NCI-H748 (cell line): Measurements from ENCODE around the gene SUN3.

Experiments
- DNase-seq: peaks from one replicate; lab custom pipeline; 2025; ENCODE audit not compliant: unreplicated experiment; lab: John Stamatoyannopoulos, UW

The SUN3 gene

GRCh38 chr7:47979832-47980181 lies 49.1 kb downstream of the SUN3 start:
- DNase-seq = no peak

DNA sequence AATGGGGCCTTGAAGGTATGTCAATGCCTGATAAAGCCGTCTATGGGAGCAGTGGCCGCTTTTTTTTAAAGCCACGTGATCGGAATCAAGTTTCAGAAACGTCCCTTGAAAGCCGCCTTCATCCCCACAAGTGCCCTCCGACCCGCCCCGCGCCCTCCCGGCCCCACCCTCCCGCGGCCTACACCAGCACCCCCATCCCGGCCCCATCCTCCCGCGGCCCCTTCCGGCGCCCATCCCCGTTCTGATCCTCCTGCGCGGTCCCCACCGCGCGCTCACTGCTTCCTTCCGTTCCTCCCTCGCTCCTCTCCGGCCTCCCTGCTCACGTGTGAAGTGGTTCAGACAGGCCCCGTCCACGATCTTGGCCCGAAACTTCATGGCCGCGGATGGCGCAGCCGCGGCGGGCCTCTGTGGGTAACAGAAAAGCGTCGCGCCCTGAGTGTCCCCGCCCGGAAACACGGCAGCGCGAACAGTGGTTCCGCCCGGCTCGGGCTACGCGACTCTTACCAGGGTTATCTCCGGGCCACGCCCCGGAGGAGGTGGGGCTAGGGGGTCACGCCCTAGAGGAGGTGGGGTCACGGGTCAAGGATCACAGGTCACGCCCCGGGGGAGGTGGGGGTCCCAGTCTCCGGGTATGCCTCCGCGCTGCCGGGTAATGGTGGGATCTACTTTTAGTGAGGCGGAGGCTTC lies 49.6 kb downstream of the SUN3 start, which contains the start of gene HUS1:
Gene HUS1 (minus strand): TSS at position 471 of the 687 bp plus-strand sequence. CDS start 96 bp downstream, at position 375.
- peak; percentile 96 for DNase-seq

GRCh38 chr7:47978790-47979144 lies 50.1 kb downstream of the SUN3 start:
- DNase-seq = no peak

DNA sequence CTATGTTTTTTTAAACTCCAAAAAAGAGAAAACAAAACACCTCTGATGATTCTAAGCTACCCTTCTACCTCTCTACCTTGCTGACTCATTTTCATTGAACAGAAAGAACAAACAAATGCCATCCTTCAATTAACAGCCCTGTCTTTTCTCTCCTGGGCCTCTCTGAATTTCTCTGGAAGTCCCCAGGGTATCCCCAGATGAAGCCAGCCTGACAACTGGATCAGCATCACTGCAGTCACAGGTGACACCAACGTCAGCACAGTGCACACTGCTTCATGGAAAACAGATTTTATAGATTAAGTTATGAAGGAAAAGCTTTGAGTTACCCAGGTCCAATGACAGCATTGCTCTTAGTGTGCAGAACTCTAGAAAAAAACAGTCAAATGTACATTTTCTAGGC lies 55.2 kb downstream of the SUN3 start:
- no peak for DNase-seq

- DNase-seq = no peak
These were observed 58.1 kb downstream of the SUN3 start for GRCh38 chr7:47970761-47971160.

DNA sequence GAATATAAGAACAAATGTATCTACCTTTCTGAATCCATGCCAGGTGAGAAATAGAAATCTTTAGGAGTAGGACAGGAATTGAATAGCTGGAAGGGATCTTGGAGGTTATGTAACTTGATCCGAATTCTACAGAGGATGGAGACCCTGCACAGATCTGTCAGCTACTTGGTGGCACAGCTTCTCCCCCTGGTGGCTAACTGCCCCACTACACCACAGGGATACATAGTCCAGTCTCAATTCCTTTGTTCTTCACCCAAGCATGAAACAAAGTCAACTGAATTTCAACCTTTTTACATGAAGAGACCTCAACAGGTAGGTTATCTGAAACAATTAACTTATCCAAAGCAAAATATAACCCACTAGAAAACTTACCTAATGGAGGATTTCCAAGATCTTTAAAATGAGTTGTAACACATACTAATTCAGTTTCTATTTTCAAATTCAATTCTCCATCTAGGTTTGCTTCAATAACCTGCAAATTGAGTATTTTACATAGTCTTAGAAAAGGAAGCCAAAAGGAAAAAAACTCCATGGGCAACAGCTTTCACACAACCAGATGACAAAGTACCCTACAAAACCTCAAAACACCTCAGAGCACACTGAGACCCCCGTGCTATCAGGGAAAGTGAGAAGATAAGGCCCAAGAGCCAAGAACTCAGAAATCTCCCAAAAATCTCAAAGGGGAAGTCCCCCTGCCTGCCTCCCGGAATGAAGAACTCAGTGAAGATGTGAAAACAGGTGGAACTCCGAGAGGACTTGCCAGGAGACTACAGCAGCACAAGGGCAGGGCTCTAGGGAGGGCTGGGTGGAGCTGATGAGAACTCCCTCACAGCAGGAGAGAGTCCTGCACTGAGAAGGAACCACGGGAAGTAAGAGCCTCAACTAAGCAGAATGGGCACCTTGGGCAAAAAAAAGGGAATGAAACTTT lies 59.8 kb downstream of the SUN3 start:
- peak; percentile 67 for DNase-seq

- no peak for DNase-seq
These were observed 61.2 kb downstream of the SUN3 start for GRCh38 chr7:47967708-47968107.

DNA sequence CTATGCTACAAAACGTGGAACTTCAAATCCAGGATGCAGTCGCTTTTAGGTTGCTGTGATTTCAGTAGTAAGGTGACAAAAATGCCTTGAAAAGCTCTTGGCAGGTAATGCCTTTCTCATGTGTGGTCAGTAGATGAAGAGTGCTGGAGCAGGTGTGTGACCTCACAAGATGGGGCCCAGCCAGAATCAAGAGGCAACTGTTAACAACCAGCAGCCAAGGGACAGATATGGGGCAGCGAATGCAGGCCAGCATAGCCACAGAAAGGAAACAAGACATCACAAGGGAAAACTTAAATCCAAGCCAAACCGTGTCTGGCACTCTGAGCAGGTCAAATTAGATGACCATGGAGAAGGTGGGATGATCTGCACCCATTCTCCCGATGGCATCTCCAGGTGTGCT lies 61.8 kb downstream of the SUN3 start:
- no peak for DNase-seq

DNA sequence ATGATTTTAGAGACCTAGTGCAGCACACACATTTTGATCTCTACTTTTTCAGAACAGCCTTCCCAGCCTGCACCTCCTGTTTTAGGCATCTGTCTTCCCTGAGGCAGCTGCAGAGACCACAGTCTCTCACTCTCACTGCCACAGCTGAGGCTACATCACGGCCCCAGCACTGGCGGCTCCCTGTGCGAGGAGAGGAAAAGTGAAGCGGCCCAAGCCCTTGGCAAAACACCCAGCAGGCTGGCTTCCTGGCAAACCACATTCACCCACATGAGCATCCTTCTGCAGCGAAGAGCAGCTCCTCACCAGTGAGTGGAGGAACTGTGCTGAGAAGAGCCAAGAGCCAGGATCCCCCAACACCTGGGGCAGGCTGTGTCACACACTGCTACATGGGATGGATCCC lies 63.5 kb downstream of the SUN3 start:
- no peak for DNase-seq

GRCh38 chr7:47962262-47962661 lies 66.6 kb downstream of the SUN3 start:
- DNase-seq = no peak

DNA sequence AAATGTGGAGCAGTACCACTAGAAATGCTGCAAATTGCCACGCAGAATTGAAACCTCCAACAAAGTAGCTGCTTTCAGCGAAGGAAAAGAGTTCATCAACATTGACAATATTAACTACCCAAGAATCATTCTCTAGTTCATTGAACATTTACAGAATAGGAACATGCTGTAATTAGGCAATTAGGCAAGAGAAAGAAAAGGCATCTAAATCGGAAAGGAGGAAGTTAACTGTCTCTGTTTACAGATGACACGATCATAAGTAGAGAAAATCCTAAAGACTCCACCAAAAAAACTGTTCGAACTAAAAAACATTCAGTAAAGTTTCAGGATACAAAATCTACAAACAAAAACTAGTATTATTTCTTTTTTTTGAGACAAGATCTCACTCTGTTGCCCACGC lies 71.8 kb downstream of the SUN3 start:
- no peak for DNase-seq

GRCh38 chr7:47956220-47956619 lies 72.7 kb downstream of the SUN3 start:
- DNase-seq = no peak

- no peak for DNase-seq
These were observed 74.5 kb downstream of the SUN3 start for GRCh38 chr7:47954231-47954911.

DNA sequence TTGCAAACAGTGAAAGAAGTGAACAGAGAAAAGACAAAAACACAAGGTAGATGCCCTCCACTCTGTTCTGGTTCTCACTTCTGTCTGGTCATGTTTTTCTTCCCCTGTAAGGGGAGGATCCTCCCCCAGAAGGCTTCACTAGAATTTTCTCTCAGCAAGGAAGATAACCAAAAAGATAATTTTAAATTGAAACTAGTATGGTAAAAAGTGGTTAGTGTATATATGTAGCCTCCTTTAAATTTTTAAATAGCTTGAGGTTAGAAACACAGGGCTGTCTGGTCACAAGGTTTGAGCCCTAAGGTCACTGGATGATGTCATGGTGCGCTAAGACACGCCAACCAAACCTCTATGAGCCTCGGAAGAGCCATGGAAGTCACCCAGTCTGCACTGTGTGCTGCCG lies 75.1 kb downstream of the SUN3 start:
- DNase-seq = no peak

DNA sequence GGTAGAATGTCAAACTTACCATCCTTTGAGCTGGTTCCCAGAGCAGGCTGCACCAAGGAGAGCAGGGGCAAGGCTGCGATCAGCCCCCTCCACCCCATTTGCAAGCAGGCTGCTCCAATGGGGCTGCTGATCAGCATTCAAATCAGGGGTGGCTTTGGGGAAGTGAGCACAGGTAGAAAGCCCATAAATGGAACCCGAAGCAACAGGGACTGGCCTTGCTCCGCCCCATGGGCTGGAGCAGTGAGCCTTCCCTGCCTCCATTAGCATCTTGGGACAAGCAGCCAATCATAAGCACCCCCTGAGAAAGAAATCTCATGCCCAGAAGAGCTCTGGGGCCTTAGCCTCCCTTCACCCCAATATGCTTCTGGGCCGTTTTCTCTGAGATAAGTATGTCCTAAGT lies 76.7 kb downstream of the SUN3 start:
- DNase-seq = no peak

DNA sequence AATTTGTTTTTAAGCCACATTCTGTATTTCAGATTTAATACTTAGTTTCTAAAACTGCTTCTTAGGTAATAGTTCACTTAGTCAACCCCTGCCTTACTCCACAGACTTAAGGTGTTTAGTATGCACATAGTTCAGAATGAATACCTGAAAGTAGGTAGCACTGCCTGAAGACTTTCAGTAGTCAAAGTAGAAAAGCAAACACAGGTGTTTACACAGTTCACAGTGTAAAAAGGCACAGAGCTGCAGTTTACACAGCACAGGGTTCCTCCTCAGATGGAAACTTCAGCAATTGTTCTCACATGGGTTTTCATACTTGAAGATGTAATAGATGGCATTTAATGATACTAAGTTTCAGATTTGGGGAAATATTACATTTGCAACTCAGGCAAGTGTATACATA lies 77.5 kb downstream of the SUN3 start:
- peak; percentile 46 for DNase-seq

- DNase-seq = peak; percentile 49
These were observed 78.2 kb downstream of the SUN3 start for GRCh38 chr7:47950714-47951113.

- DNase-seq = no peak
These were observed 79.2 kb downstream of the SUN3 start for GRCh38 chr7:47949703-47950102.

DNA sequence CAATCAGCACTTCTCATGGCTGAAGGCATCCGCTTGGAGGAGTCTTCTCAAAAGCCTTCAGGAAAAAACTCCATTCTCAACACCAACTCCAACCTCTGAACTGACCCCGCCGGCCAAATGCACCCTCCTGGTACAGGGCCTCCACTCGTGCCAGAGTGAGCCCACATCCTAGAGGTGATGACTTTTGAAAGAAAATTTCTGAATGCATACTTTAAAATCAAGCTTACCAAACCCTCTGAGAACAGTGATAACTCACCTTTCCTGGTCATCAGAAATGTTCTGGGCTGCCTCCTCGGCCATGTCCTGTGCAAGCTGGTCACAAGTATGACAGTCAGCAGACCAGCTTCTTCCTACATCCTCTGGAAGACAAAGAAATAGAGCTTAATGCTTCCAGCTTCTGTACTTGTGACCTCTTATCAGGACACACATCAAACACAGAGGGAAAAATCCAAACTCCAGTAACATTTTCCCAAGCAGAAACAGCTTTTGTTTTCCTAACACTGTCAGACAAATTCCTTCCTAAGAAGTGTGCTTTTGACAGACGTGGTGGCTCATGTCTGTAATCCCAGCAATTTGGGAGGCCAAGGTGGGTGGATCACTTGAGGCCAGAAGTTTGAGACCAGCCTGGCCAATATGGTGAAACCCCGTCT lies 80.6 kb downstream of the SUN3 start, which contains the start of gene PKD1L1:
Gene PKD1L1 (minus strand): TSS at position 326 of the 650 bp plus-strand sequence. CDS start 26 bp downstream, at position 300.
- DNase-seq = no peak

DNA sequence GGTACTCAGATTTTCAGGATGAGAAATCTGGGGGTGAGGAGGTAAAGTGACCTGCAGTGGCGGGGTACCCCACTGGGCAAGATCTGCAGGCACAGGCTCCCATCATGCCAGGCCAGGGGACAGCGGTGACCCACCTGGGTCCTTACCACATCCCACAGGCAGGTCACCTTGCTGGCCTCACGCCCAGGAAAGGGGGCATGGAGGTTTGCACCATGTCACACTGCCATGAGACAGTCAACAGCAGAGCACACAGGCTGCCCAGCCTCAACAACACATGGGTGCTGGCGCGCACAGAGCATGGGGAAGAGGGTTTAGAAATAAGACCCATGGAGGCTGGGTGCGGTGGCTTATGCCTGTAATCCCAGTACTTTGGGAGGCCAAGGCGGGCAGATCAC lies 81.6 kb downstream of the SUN3 start:
- DNase-seq = no peak
